AG04450 (cell line): ENCODE measurements around the gene CENPE. TPM values are rescaled to one million over a fixed set of nuclear protein-coding genes. Genes with fewer than 3 reads are reported as not detected.
"Not testable (repeated sequence)": the region's sequence is repeated elsewhere in the genome, so short reads cannot be mapped to it uniquely, and the experiment has no call there.

Experiments used
- CTCF ChIA-PET: fragments of 300-600, 350-600 bp; formaldehyde crosslinking; extraction: SDS; loops from one replicate; lab custom pipeline; 2022; ENCODE audit warnings: antibody characterized with exemption, inconsistent platforms; lab: Charles Lee
- POLR2A ChIA-PET: fragments of 350-600 bp; formaldehyde crosslinking; extraction: SDS; loops from one replicate; lab custom pipeline; 2021; ENCODE audit warnings: antibody characterized with exemption, inconsistent platforms; lab: Yijun Ruan, JAX
- DNase-seq: peaks from one replicate; pipeline ENCODE4 v3.0.0-alpha.2; 2011; ENCODE audit warnings: low read depth, low spot score
- H3K27ac ChIP-seq: one replicate; pipeline ENCODE4 v1.5.1; 2012; ENCODE audit warnings: low read depth, low read length, control low read depth
- H3K27me3 ChIP-seq: one replicate; pipeline ENCODE4 v1.6.0; 2012; ENCODE audit warnings: low read length; ENCODE audit not compliant: control insufficient read depth, insufficient read depth
- H3K4me3 ChIP-seq: 2 replicates; pipeline ENCODE4 v1.5.1; 2011; ENCODE audit warnings: mild to moderate bottlenecking, low read depth, low read length, control low read depth
- H3K9me3 ChIP-seq: 2 replicates; pipeline ENCODE4 v1.5.1; 2012; ENCODE audit warnings: low read length; ENCODE audit not compliant: control insufficient read depth, insufficient read depth
- CTCF ChIP-seq: IDR thresholded peaks from 2 replicates; pipeline ENCODE4 v1.5.1; 2011; ENCODE audit warnings: low read depth, low read length, control low read depth, inconsistent platforms
- polyA plus RNA-seq: library from polyadenylated mRNA; depleted of rRNA; stranded (reverse); fragments of >200 nt; gene quantifications from 2 replicates; pipeline ENCODE4 v1.2.3, GENCODE V29; 2011

CENPE gene
- polyA plus RNA-seq, 1 experiment: 4.5 TPM

GRCh38 chr4:103171006-103171405 lies 27.1 kb downstream of the CENPE start:
- H3K27ac ChIP-seq: no peak overlapping the region
- TF ChIP-seq CTCF: no peak
- H3K27me3 ChIP-seq: no peaks in the 10 kb centered on the region
- peaks cover 3% of the 10 kb centered on the region; the same call in 1 of the 2 replicates for H3K9me3 ChIP-seq
- POLR2A ChIA-PET: no interaction called here
- no peak for DNase-seq
- H3K4me3 ChIP-seq: no peak overlapping the region
- CTCF ChIA-PET: interaction anchor here (0.9 kb wide), 1 partner anchor 740 kb away, joined by 5 read pairs; no protein-coding TSS in a partner anchor

- H3K27ac ChIP-seq, H3K9me3 ChIP-seq, DNase-seq, POLR2A ChIA-PET, CTCF ChIA-PET, H3K27me3 ChIP-seq, H3K4me3 ChIP-seq: not testable (repeated sequence)
These were observed 28.4 kb downstream of the CENPE start for GRCh38 chr4:103169750-103170149.

GRCh38 chr4:103168993-103169392 lies 29.1 kb downstream of the CENPE start:
- H3K9me3 ChIP-seq: peaks cover 3% of the 10 kb centered on the region; the same call in 1 of the 2 replicates
- CTCF ChIA-PET: no interaction called here
- no peak for DNase-seq

DNA sequence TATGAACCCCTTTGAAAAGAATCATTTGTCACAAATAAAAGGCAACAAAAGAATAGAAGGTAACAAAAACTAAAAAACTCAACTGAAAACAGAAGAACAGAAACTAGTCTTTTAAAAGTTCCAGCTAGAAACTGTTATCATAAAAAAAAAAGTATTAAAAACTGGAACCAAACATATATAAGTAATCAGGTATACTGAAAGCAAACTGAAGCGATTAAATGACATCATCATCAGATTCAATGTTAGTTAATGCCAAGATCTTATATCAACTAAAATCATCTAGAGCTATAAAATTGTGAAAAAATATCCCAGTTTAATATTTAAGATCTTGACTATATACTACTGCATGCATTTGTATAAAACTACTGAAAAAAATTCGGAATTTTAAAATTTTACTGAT lies 36.0 kb downstream of the CENPE start:
- H3K27ac ChIP-seq: no peak overlapping the region
- DNase-seq: no peak
- no peaks in the 10 kb centered on the region for H3K9me3 ChIP-seq
- H3K4me3 ChIP-seq: no peak overlapping the region
- CTCF ChIA-PET: interaction anchor here (0.8 kb wide), 1 partner anchor 11 kb away, joined by 3 read pairs; no protein-coding TSS in a partner anchor
- POLR2A ChIA-PET: no interaction called here
- no peak for TF ChIP-seq CTCF
- H3K27me3 ChIP-seq: no peaks in the 10 kb centered on the region

More at GRCh38 chr4:103168993-103169392, 29.1 kb downstream of the CENPE start:
- Histone ChIP-seq H3K27ac (no peak overlapping the region), H3K27me3 (no peaks in the 10 kb centered on the region), H3K4me3 (no peak overlapping the region)
- TF ChIP-seq CTCF: no peak
- POLR2A ChIA-PET: no interaction called here

- TF ChIP-seq CTCF: no peak
- ChIA-PET POLR2A (no interaction called here), CTCF (no interaction called here)
- no peaks in the 10 kb centered on the region for H3K9me3 ChIP-seq
- H3K27me3 ChIP-seq: no peaks in the 10 kb centered on the region
- no peak overlapping the region for H3K27ac ChIP-seq
- no peak for DNase-seq
- no peak overlapping the region for H3K4me3 ChIP-seq
These were observed 39.4 kb downstream of the CENPE start for GRCh38 chr4:103158760-103159159.
